IgD-negative memory B cell (primary cell): ENCODE measurements around the gene SLC38A10. TPM values are rescaled to one million over a fixed set of nuclear protein-coding genes. Genes with fewer than 3 reads are reported as not detected.

Experiments used
- H3K27ac Mint-ChIP-seq, 3 donors: one replicate each; pipeline ENCODE4 v1.8.0; 2020 to 2022; ENCODE audit warnings: mild to moderate bottlenecking in 3 of 3, mixed read lengths in 3 of 3, moderate library complexity in 1 of 3
- H3K27me3 Mint-ChIP-seq: one replicate; pipeline ENCODE4 v1.8.0; 2021; ENCODE audit warnings: mixed read lengths
- H3K36me3 Mint-ChIP-seq: one replicate; pipeline ENCODE4 v1.8.0; 2020; ENCODE audit warnings: mild to moderate bottlenecking, mixed read lengths
- H3K4me1 Mint-ChIP-seq, 3 donors: one replicate each; pipeline ENCODE4 v1.8.0; 2020 to 2022; ENCODE audit warnings: mixed read lengths in 3 of 3, mild to moderate bottlenecking in 1 of 3
- H3K4me3 Mint-ChIP-seq, 4 donors: one replicate each; pipeline ENCODE4 v1.8.0; 2020 to 2022; ENCODE audit warnings: mild to moderate bottlenecking in 4 of 4, mixed read lengths in 4 of 4, moderate library complexity in 3 of 4
- H3K9me3 Mint-ChIP-seq, 3 donors: one replicate each; pipeline ENCODE4 v1.8.0; 2020 to 2021; ENCODE audit warnings: mixed read lengths in 3 of 3, mild to moderate bottlenecking in 1 of 3
- polyA plus RNA-seq: library from polyadenylated mRNA; unstranded; fragments of 300-500 nt; fragmentation: Illumina TruSeq; gene quantifications from one replicate; pipeline ENCODE4 v1.2.3, GENCODE V29; 2021

Gene SLC38A10
- polyA plus RNA-seq, 1 donor from 2014 or later, result 84.5 TPM

GRCh38 chr17:81235822-81236740, 59.0 kb downstream of the SLC38A10 start:
- H3K27ac Mint-ChIP-seq, result no peak overlapping the region
- H3K4me1 Mint-ChIP-seq, result peaks cover 16 to 23% (median 18%) of the 10 kb centered on the region in 3 donors
- H3K9me3 Mint-ChIP-seq, result no peaks in the 10 kb centered on the region
- H3K36me3 Mint-ChIP-seq, result peaks cover 3% of the 10 kb centered on the region
- no peaks in the 10 kb centered on the region for H3K27me3 Mint-ChIP-seq
- H3K4me3 Mint-ChIP-seq, result peak overlapping the region in 2 of 4 donors; percentile 49 to 96

GRCh38 chr17:81234940-81235821, 59.9 kb downstream of the SLC38A10 start:
- peaks cover 14 to 21% (median 17%) of the 10 kb centered on the region in 3 donors for H3K4me1 Mint-ChIP-seq
- peaks cover 3% of the 10 kb centered on the region for H3K36me3 Mint-ChIP-seq
- no peaks in the 10 kb centered on the region for H3K9me3 Mint-ChIP-seq
- H3K27ac Mint-ChIP-seq, result peak overlapping the region in 1 of 3 donors; percentile 3
- no peaks in the 10 kb centered on the region for H3K27me3 Mint-ChIP-seq
- peak overlapping the region in 1 of 4 donors; percentile 50 for H3K4me3 Mint-ChIP-seq

- Mint-ChIP-seq H3K27ac (no peak overlapping the region), H3K27me3 (no peaks in the 10 kb centered on the region), H3K4me3 (peak overlapping the region in 1 of 4 donors; percentile 40), H3K4me1 (peaks cover 15 to 23% (median 18%) of the 10 kb centered on the region in 3 donors), H3K9me3 (no peaks in the 10 kb centered on the region), H3K36me3 (peaks cover 6% of the 10 kb centered on the region)
Measured at GRCh38 chr17:81234506-81234855, 60.6 kb downstream of the SLC38A10 start.

- Mint-ChIP-seq H3K4me3 (no peak overlapping the region), H3K36me3 (peaks cover 6% of the 10 kb centered on the region), H3K27me3 (no peaks in the 10 kb centered on the region), H3K9me3 (no peaks in the 10 kb centered on the region), H3K4me1 (peaks cover 13 to 22% (median 15%) of the 10 kb centered on the region in 3 donors), H3K27ac (no peak overlapping the region)
Measured at GRCh38 chr17:81233811-81234505, 61.1 kb downstream of the SLC38A10 start.

GRCh38 chr17:81233316-81233715, 61.8 kb downstream of the SLC38A10 start:
- no peak overlapping the region for H3K4me3 Mint-ChIP-seq
- peaks cover 6% of the 10 kb centered on the region for H3K36me3 Mint-ChIP-seq
- H3K27me3 Mint-ChIP-seq, result no peaks in the 10 kb centered on the region
- no peaks in the 10 kb centered on the region for H3K9me3 Mint-ChIP-seq
- no peak overlapping the region for H3K27ac Mint-ChIP-seq
- H3K4me1 Mint-ChIP-seq, result peaks cover 16 to 26% (median 18%) of the 10 kb centered on the region in 3 donors

GRCh38 chr17:81232616-81233241, 62.4 kb downstream of the SLC38A10 start:
- H3K36me3 Mint-ChIP-seq, result peaks cover 6% of the 10 kb centered on the region
- no peaks in the 10 kb centered on the region for H3K27me3 Mint-ChIP-seq
- peaks cover 16 to 29% (median 21%) of the 10 kb centered on the region in 3 donors for H3K4me1 Mint-ChIP-seq
- no peak overlapping the region for H3K27ac Mint-ChIP-seq
- no peak overlapping the region for H3K4me3 Mint-ChIP-seq
- no peaks in the 10 kb centered on the region for H3K9me3 Mint-ChIP-seq

GRCh38 chr17:81231766-81232581, 63.1 kb downstream of the SLC38A10 start:
- Mint-ChIP-seq H3K27me3 (no peaks in the 10 kb centered on the region), H3K4me3 (no peak overlapping the region), H3K27ac (no peak overlapping the region), H3K4me1 (peaks cover 17 to 25% (median 22%) of the 10 kb centered on the region in 3 donors), H3K9me3 (no peaks in the 10 kb centered on the region), H3K36me3 (peaks cover 6% of the 10 kb centered on the region)

GRCh38 chr17:81231121-81231645, 63.9 kb downstream of the SLC38A10 start:
- peaks cover 17 to 25% (median 22%) of the 10 kb centered on the region in 3 donors for H3K4me1 Mint-ChIP-seq
- H3K27ac Mint-ChIP-seq, result no peak overlapping the region
- no peaks in the 10 kb centered on the region for H3K9me3 Mint-ChIP-seq
- H3K36me3 Mint-ChIP-seq, result peaks cover 6% of the 10 kb centered on the region
- H3K27me3 Mint-ChIP-seq, result no peaks in the 10 kb centered on the region
- H3K4me3 Mint-ChIP-seq, result no peak overlapping the region

- Mint-ChIP-seq H3K4me3 (peak overlapping the region in 1 of 4 donors; percentile 32), H3K4me1 (peaks cover 21 to 25% (median 22%) of the 10 kb centered on the region in 3 donors), H3K36me3 (peaks cover 6% of the 10 kb centered on the region), H3K9me3 (no peaks in the 10 kb centered on the region), H3K27ac (peak overlapping the region; percentile 5 to 80 (median 52)), H3K27me3 (no peaks in the 10 kb centered on the region)
Measured at GRCh38 chr17:81230043-81230820, 64.9 kb downstream of the SLC38A10 start.

- peak overlapping the region in 2 of 3 donors; percentile 52 to 80 for H3K27ac Mint-ChIP-seq
- H3K9me3 Mint-ChIP-seq, result no peaks in the 10 kb centered on the region
- H3K27me3 Mint-ChIP-seq, result no peaks in the 10 kb centered on the region
- peaks cover 17 to 22% (median 19%) of the 10 kb centered on the region in 3 donors for H3K4me1 Mint-ChIP-seq
- peaks cover 3% of the 10 kb centered on the region for H3K36me3 Mint-ChIP-seq
- H3K4me3 Mint-ChIP-seq, result no peak overlapping the region
Measured at GRCh38 chr17:81229666-81229920, 65.5 kb downstream of the SLC38A10 start.

- no peaks in the 10 kb centered on the region for H3K27me3 Mint-ChIP-seq
- H3K36me3 Mint-ChIP-seq, result peaks cover 3% of the 10 kb centered on the region
- H3K9me3 Mint-ChIP-seq, result no peaks in the 10 kb centered on the region
- peaks cover 18 to 22% (median 20%) of the 10 kb centered on the region in 3 donors for H3K4me1 Mint-ChIP-seq
- peak overlapping the region in 2 of 4 donors; percentile 59 to 79 for H3K4me3 Mint-ChIP-seq
- H3K27ac Mint-ChIP-seq, result peak overlapping the region; percentile 69 to 91 (median 80)
Measured at GRCh38 chr17:81228834-81229665, 66.1 kb downstream of the SLC38A10 start.

- Mint-ChIP-seq H3K27ac (peak overlapping the region; percentile 69 to 91 (median 89)), H3K4me3 (peak overlapping the region in 3 of 4 donors; percentile 59 to 82 (median 79)), H3K27me3 (no peaks in the 10 kb centered on the region)
Measured at GRCh38 chr17:81228420-81228819, 66.7 kb downstream of the SLC38A10 start.

More at GRCh38 chr17:81228420-81228819, 66.7 kb downstream of the SLC38A10 start:
- Mint-ChIP-seq H3K4me1 (peaks cover 24 to 29% (median 24%) of the 10 kb centered on the region in 3 donors), H3K36me3 (peaks cover 3% of the 10 kb centered on the region), H3K9me3 (no peaks in the 10 kb centered on the region)
